Superior temporal gyrus (tissue), 1 donor: ENCODE data around the gene FAM117A.

Experiments
- DNase-seq: peaks from one replicate; pipeline ENCODE4 v3.0.0-alpha.2; 2016; ENCODE audit errors: extremely low spot score

Gene FAM117A

GRCh38 chr17:49707608-49708514, 56.1 kb downstream of the FAM117A start, which contains the start of gene SLC35B1:
SLC35B1 (minus strand) TSS chr17:49707964; CDS start chr17:49707833, 131 bp downstream.
- peak; percentile 99 for DNase-seq

GRCh38 chr17:49707246-49707607, 56.7 kb downstream of the FAM117A start:
- DNase-seq, result no peak

- no peak for DNase-seq
Measured at GRCh38 chr17:49705254-49705653, 58.7 kb downstream of the FAM117A start.

GRCh38 chr17:49703557-49704277, 60.2 kb downstream of the FAM117A start:
- no peak for DNase-seq

- DNase-seq, result no peak
Measured at GRCh38 chr17:49700960-49701359, 63.0 kb downstream of the FAM117A start.

GRCh38 chr17:49699966-49700575, 63.9 kb downstream of the FAM117A start:
- DNase-seq, result no peak

- DNase-seq, result no peak
Measured at GRCh38 chr17:49698005-49698404, 65.9 kb downstream of the FAM117A start.

GRCh38 chr17:49696233-49696761, 67.6 kb downstream of the FAM117A start:
- no peak for DNase-seq

GRCh38 chr17:49695698-49696232, 68.2 kb downstream of the FAM117A start:
- DNase-seq, result no peak

GRCh38 chr17:49694847-49695697, 68.9 kb downstream of the FAM117A start:
- DNase-seq, result peak; percentile 74

- no peak for DNase-seq
Measured at GRCh38 chr17:49692751-49693150, 71.2 kb downstream of the FAM117A start.

GRCh38 chr17:49691677-49692191, 72.2 kb downstream of the FAM117A start:
- DNase-seq, result no peak

- no peak for DNase-seq
Measured at GRCh38 chr17:49691086-49691676, 72.8 kb downstream of the FAM117A start.

GRCh38 chr17:49690256-49690655, 73.7 kb downstream of the FAM117A start:
- no peak for DNase-seq

- no peak for DNase-seq
Measured at GRCh38 chr17:49688848-49689247, 75.1 kb downstream of the FAM117A start.

- no peak for DNase-seq
Measured at GRCh38 chr17:49687878-49688491, 75.9 kb downstream of the FAM117A start.

GRCh38 chr17:49681106-49681979, 82.6 kb downstream of the FAM117A start:
- DNase-seq, result no peak

- DNase-seq, result no peak
Measured at GRCh38 chr17:49680314-49680713, 83.6 kb downstream of the FAM117A start.
